IPS-20b (cell line): ENCODE data around the gene NEO1.

Experiments used
- H3K27ac ChIP-seq: one replicate; pipeline ENCODE4 v1.5.1; 2013; ENCODE audit warnings: low read length
- H3K27me3 ChIP-seq: 2 replicates; pipeline ENCODE4 v1.6.1; 2013; ENCODE audit warnings: mild to moderate bottlenecking, low read length, inconsistent platforms; ENCODE audit not compliant: insufficient read depth
- H3K36me3 ChIP-seq: 2 replicates; pipeline ENCODE4 v1.6.1; 2013; ENCODE audit warnings: low read depth, mild to moderate bottlenecking, inconsistent platforms, low read length, moderate library complexity; ENCODE audit not compliant: insufficient read depth
- H3K4me1 ChIP-seq: 2 replicates; pipeline ENCODE4 v1.6.1; 2013; ENCODE audit warnings: mild to moderate bottlenecking, control low read depth, inconsistent platforms, low read length, moderate library complexity; ENCODE audit not compliant: insufficient read depth
- H3K4me3 ChIP-seq: 2 replicates; pipeline ENCODE4 v1.5.1; 2013; ENCODE audit warnings: mild to moderate bottlenecking, low read length, inconsistent platforms
- H3K9ac ChIP-seq: 2 replicates; pipeline ENCODE4 v1.6.1; 2013; ENCODE audit warnings: low read depth, mild to moderate bottlenecking, inconsistent platforms, low read length, moderate library complexity
- H3K9me3 ChIP-seq: 2 replicates; pipeline ENCODE4 v1.6.1; 2013; ENCODE audit warnings: mild to moderate bottlenecking, low read depth, low read length, inconsistent platforms; ENCODE audit not compliant: insufficient read depth

NEO1 gene

GRCh38 chr15:73051807-73052652 lies at the start of gene NEO1:
Gene NEO1 (plus strand): TSS chr15:73052463. CDS start chr15:73052676, 213 bp downstream.
- no peaks in the 10 kb centered on the region for H3K36me3 ChIP-seq
- peak within 1 kb of the TSS; percentile 67 for H3K27ac ChIP-seq
- H3K9me3 ChIP-seq = no peaks in the 10 kb centered on the region
- H3K4me1 ChIP-seq = 0 out of 2 replicates have a peak, but pooled peaks cover 2% of the 10 kb centered on the region
- peaks cover 11% of the 10 kb centered on the region for H3K27me3 ChIP-seq
- peak within 1 kb of the TSS; percentile 90 for H3K4me3 ChIP-seq
- peak within 1 kb of the TSS; percentile 88 for H3K9ac ChIP-seq

GRCh38 chr15:73004462-73004861 lies 47.8 kb upstream of the NEO1 start:
- H3K9me3 ChIP-seq = no peaks in the 10 kb centered on the region
- no peak overlapping the region for H3K27ac ChIP-seq
- H3K4me1 ChIP-seq = no peaks in the 10 kb centered on the region
- H3K27me3 ChIP-seq = no peaks in the 10 kb centered on the region
- no peaks in the 10 kb centered on the region for H3K36me3 ChIP-seq
- no peak overlapping the region for H3K4me3 ChIP-seq
- no peak overlapping the region for H3K9ac ChIP-seq

- no peaks in the 10 kb centered on the region for H3K4me1 ChIP-seq
- H3K4me3 ChIP-seq = no peak overlapping the region
- H3K9me3 ChIP-seq = no peaks in the 10 kb centered on the region
- no peak overlapping the region for H3K27ac ChIP-seq
- H3K27me3 ChIP-seq = no peaks in the 10 kb centered on the region
- H3K36me3 ChIP-seq = no peaks in the 10 kb centered on the region
- H3K9ac ChIP-seq = no peak overlapping the region
Measured at GRCh38 chr15:73005032-73005431, 47.2 kb upstream of the NEO1 start.

GRCh38 chr15:73005446-73005845 lies 46.8 kb upstream of the NEO1 start:
- Histone ChIP-seq H3K4me3 (no peak overlapping the region), H3K27ac (no peak overlapping the region), H3K9ac (no peak overlapping the region), H3K4me1 (no peaks in the 10 kb centered on the region), H3K9me3 (no peaks in the 10 kb centered on the region), H3K36me3 (no peaks in the 10 kb centered on the region), H3K27me3 (no peaks in the 10 kb centered on the region)

GRCh38 chr15:73006523-73006922 lies 45.7 kb upstream of the NEO1 start:
- no peaks in the 10 kb centered on the region for H3K4me1 ChIP-seq

GRCh38 chr15:73009066-73010056 lies 42.9 kb upstream of the NEO1 start:
- Histone ChIP-seq H3K27ac (no peak overlapping the region), H3K9ac (no peak overlapping the region), H3K4me3 (no peak overlapping the region), H3K36me3 (no peaks in the 10 kb centered on the region), H3K4me1 (no peaks in the 10 kb centered on the region), H3K27me3 (no peaks in the 10 kb centered on the region), H3K9me3 (no peaks in the 10 kb centered on the region)

More at GRCh38 chr15:73006523-73006922, 45.7 kb upstream of the NEO1 start:
- Histone ChIP-seq H3K9ac (no peak overlapping the region), H3K9me3 (no peaks in the 10 kb centered on the region), H3K36me3 (no peaks in the 10 kb centered on the region), H3K27me3 (no peaks in the 10 kb centered on the region), H3K4me3 (no peak overlapping the region), H3K27ac (no peak overlapping the region)

GRCh38 chr15:73010154-73011152 lies 41.8 kb upstream of the NEO1 start:
- Histone ChIP-seq H3K27me3 (no peaks in the 10 kb centered on the region), H3K36me3 (no peaks in the 10 kb centered on the region), H3K4me1 (no peaks in the 10 kb centered on the region), H3K9ac (no peak overlapping the region), H3K4me3 (no peak overlapping the region), H3K9me3 (no peaks in the 10 kb centered on the region), H3K27ac (no peak overlapping the region)

GRCh38 chr15:73014904-73015303 lies 37.4 kb upstream of the NEO1 start:
- Histone ChIP-seq H3K4me1 (no peaks in the 10 kb centered on the region), H3K4me3 (no peak overlapping the region), H3K27me3 (no peaks in the 10 kb centered on the region), H3K36me3 (no peaks in the 10 kb centered on the region), H3K27ac (no peak overlapping the region), H3K9me3 (no peaks in the 10 kb centered on the region), H3K9ac (no peak overlapping the region)

GRCh38 chr15:73015493-73015892 lies 36.8 kb upstream of the NEO1 start:
- H3K36me3 ChIP-seq = no peaks in the 10 kb centered on the region
- H3K27ac ChIP-seq = no peak overlapping the region

GRCh38 chr15:73017987-73018386 lies 34.3 kb upstream of the NEO1 start:
- Histone ChIP-seq H3K9ac (no peak overlapping the region), H3K27ac (no peak overlapping the region), H3K4me3 (no peak overlapping the region), H3K36me3 (no peaks in the 10 kb centered on the region), H3K4me1 (peaks cover 24% of the 10 kb centered on the region), H3K27me3 (no peaks in the 10 kb centered on the region), H3K9me3 (no peaks in the 10 kb centered on the region)

More at GRCh38 chr15:73015493-73015892, 36.8 kb upstream of the NEO1 start:
- Histone ChIP-seq H3K4me3 (no peak overlapping the region), H3K9me3 (no peaks in the 10 kb centered on the region), H3K4me1 (peaks cover 4% of the 10 kb centered on the region; the same call in 1 of the 2 replicates), H3K27me3 (no peaks in the 10 kb centered on the region), H3K9ac (no peak overlapping the region)

GRCh38 chr15:73019154-73019553 lies 33.1 kb upstream of the NEO1 start:
- Histone ChIP-seq H3K9me3 (no peaks in the 10 kb centered on the region), H3K27me3 (no peaks in the 10 kb centered on the region), H3K9ac (no peak overlapping the region), H3K4me1 (peaks cover 24% of the 10 kb centered on the region), H3K4me3 (no peak overlapping the region), H3K36me3 (no peaks in the 10 kb centered on the region), H3K27ac (no peak overlapping the region)
